BLaER1 (cell line): ENCODE results near the gene MEIS2.

Experiments
- H3K27ac ChIP-seq: shearing (Covaris generic); formaldehyde crosslinking; 2 replicates; pipeline ENCODE4 v1.8.1; 2022
- H3K27me3 ChIP-seq: shearing (Covaris generic); formaldehyde crosslinking; 2 replicates; pipeline ENCODE4 v1.8.1; 2022
- H3K36me3 ChIP-seq: shearing (Covaris generic); formaldehyde crosslinking; 2 replicates; pipeline ENCODE4 v1.8.1; 2022
- H3K4me1 ChIP-seq: shearing (Covaris generic); formaldehyde crosslinking; 2 replicates; pipeline ENCODE4 v1.8.1; 2022
- H3K4me2 ChIP-seq: shearing (Covaris generic); formaldehyde crosslinking; 2 replicates; pipeline ENCODE4 v1.8.1; 2022
- H3K4me3 ChIP-seq: shearing (Covaris generic); formaldehyde crosslinking; 2 replicates; pipeline ENCODE4 v1.8.1; 2022
- H3K9ac ChIP-seq: shearing (Covaris generic); formaldehyde crosslinking; 2 replicates; pipeline ENCODE4 v1.8.1; 2022
- H3K9me3 ChIP-seq: shearing (Covaris generic); formaldehyde crosslinking; 2 replicates; pipeline ENCODE4 v1.8.1; 2022
- H4K20me1 ChIP-seq: shearing (Covaris generic); formaldehyde crosslinking; 2 replicates; pipeline ENCODE4 v1.8.1; 2022
- Cebpa-rat ChIP-seq: shearing (Covaris generic); IDR thresholded peaks from 2 replicates; pipeline ENCODE4 v1.8.1; 2022

MEIS2 gene

DNA sequence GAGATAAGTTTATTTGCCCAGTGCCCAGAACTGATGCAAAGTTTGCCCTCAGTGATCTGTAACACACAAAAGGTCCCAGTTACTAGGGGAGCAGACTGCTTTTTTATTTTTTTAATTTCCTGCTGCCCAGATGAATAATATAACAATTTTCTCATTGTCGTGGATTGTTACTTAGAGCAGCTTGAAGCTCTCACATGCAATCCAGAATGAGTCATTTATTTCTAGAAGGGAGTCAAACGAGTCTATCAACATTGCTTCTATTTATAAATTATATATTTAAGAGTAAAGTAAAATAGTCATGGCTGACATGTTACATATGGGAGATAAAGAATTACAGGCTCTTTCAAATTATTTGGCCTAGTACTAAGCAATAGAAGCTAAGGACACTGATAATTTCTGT is 41.3 kb downstream of the MEIS2 start:
- Histone ChIP-seq H3K4me1 (no peaks in the 10 kb centered on the region), H3K36me3 (no peaks in the 10 kb centered on the region), H3K9me3 (no peaks in the 10 kb centered on the region), H3K4me3 (no peak overlapping the region), H3K27ac (no peak overlapping the region), H3K9ac (no peak overlapping the region), H4K20me1 (no peaks in the 10 kb centered on the region), H3K27me3 (no peaks in the 10 kb centered on the region), H3K4me2 (no peak overlapping the region)
- no peak for TF ChIP-seq Cebpa-rat

DNA sequence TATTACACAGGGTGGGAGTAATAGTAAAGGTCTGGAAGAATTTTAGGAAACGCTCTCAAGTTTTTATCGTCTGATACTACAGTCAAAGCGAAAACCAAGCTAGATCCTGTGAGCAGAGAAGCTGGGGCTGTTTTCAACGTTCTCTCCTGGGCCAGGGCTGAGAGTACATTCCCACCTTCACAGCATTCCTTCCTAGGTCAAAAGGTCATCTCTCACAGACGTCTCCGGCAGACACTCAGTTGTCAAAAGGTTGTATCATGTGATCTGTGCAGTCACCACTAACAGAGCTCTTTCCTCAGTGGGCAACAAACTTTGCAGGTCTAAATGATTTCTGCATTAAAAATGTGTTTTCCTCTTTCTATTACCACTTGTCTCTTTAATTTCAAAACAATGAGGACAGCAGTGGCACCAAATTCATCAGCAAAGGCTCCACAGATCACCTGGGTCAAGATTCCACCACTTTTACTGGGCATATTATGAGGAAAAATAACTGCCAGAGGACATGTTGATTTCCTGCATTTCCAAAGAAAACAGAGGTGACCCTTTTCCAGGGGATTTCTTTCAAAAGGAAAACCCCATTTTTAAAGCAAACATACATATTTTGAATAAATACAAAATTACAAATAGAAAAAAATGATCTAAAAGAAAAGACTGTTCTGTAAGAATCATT is 41.9 kb downstream of the MEIS2 start:
- no peaks in the 10 kb centered on the region for H3K4me1 ChIP-seq

DNA sequence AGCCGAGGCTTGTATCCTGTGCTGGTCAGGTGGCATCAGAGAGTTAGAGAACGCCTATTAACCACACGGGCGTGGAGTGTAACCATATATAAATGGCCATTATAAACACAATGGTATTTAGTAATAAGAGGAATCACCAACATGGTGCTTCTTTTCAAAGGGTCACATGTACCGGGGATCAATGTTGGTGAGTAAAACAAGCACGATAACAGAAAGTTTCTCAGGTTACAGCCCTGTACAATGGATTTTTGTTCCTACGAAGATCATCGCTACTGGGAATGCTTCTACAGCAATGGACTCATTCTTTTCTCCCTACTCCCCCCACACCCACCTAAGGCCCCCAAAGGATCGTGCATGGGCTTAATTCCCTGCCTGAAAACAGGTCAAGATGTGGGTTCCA is 42.5 kb downstream of the MEIS2 start:
- Histone ChIP-seq H3K4me2 (no peak overlapping the region), H3K27me3 (no peaks in the 10 kb centered on the region), H3K27ac (no peak overlapping the region), H3K9me3 (no peaks in the 10 kb centered on the region), H3K4me3 (no peak overlapping the region), H3K4me1 (no peaks in the 10 kb centered on the region), H3K36me3 (no peaks in the 10 kb centered on the region), H3K9ac (no peak overlapping the region), H4K20me1 (no peaks in the 10 kb centered on the region)
- no peak for TF ChIP-seq Cebpa-rat

More for the DNA sequence above, 41.9 kb downstream of the MEIS2 start:
- Histone ChIP-seq H3K9ac (no peak overlapping the region), H3K9me3 (no peaks in the 10 kb centered on the region), H3K27me3 (no peaks in the 10 kb centered on the region), H3K4me2 (no peak overlapping the region), H4K20me1 (no peaks in the 10 kb centered on the region), H3K36me3 (no peaks in the 10 kb centered on the region), H3K4me3 (no peak overlapping the region), H3K27ac (no peak overlapping the region)
- TF ChIP-seq Cebpa-rat: no peak

DNA sequence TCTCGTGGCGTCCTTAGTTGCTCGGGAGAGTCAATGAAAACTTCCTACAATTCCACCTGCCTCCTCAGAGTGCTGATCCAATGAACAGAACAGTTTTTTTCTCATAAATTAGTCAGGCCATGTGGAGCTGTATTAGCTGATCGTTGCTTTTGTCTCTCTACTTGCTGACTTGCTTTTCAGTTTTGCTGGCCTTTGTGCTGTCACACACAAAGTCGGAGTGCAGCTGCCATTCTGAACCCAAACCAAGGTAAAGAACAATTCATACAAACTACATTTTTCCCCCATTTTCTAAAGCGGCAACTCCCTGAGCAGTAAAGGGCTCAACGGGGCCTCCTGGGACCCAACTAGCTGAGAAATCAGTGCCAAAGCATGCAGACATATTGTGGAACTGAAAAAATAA is 43.1 kb downstream of the MEIS2 start:
- Histone ChIP-seq H3K4me2 (no peak overlapping the region), H3K27me3 (no peaks in the 10 kb centered on the region), H3K36me3 (no peaks in the 10 kb centered on the region), H3K4me1 (no peaks in the 10 kb centered on the region), H3K4me3 (no peak overlapping the region), H3K27ac (no peak overlapping the region), H3K9ac (no peak overlapping the region), H4K20me1 (no peaks in the 10 kb centered on the region), H3K9me3 (no peaks in the 10 kb centered on the region)
- TF ChIP-seq Cebpa-rat: no peak

DNA sequence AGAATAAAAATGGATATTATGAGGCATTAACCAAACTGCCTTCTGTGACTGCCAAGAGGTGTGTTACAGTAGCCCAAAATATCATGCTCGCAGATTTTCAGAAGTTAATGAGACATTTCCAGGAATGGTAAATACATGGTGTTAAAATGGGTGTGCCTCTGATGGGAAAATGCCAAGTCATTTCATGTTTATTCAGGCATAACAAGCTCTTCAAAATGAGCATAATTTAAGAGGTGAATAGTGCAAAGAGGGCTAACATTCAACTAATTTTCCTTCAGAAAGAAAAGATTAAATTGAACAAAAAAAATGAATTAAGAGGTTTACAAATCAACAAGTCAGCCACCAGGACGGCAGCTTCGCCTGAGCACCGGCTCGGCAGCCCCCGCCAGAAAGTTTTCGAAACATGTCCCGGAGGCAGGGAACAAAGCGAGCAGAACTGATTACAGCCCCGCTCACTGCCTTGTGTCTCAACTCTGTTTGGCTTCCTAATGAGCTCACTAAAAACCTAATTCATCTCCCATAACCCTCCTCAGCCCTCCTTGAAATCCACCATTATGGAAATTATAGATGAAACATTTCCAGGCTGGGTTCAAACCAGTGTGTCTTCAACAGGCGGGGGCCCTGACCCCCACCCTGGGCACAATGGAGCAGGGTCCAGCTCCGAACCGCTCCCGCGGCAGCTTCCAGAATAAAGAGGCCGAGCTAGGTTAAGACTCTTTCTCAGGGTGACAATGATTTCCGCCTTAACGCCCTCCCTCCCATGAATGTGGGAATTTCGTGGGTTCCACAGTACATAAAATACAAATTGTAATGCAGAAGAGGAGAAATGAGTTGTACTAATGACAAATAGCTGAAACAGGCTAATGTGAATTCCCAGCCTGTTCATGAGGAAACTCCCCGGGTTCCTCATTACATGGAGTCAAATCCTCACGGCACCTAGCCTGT is 43.9 kb downstream of the MEIS2 start:
- no peak overlapping the region for H3K27ac ChIP-seq

DNA sequence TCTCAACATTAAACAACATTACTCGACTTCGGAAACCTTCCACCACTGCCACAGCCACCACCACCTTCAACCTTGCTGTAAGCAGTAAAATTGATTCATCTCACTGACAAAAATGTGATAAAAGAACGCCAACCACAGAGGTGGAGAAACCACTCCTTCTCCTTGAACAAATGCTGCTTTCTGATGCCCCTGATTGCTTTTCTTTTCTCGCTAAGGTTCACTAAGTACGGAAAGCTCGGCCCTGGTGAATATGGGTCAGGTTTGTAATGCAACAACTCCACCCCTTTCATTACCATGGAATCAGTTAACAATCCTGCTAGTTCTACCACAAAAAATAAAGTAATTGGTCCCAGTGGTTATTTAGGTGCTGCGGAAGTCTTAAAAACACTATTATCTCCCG is 44.9 kb downstream of the MEIS2 start:
- Histone ChIP-seq H3K27me3 (no peaks in the 10 kb centered on the region), H3K4me3 (no peak overlapping the region), H3K4me1 (no peaks in the 10 kb centered on the region), H4K20me1 (no peaks in the 10 kb centered on the region), H3K36me3 (no peaks in the 10 kb centered on the region), H3K27ac (no peak overlapping the region), H3K9ac (no peak overlapping the region), H3K4me2 (no peak overlapping the region), H3K9me3 (no peaks in the 10 kb centered on the region)
- no peak for TF ChIP-seq Cebpa-rat

More for the DNA sequence above, 43.9 kb downstream of the MEIS2 start:
- no peak overlapping the region for H3K4me2 ChIP-seq
- TF ChIP-seq Cebpa-rat: no peak
- no peak overlapping the region for H3K4me3 ChIP-seq
- H3K36me3 ChIP-seq: no peaks in the 10 kb centered on the region
- H3K4me1 ChIP-seq: no peaks in the 10 kb centered on the region
- no peak overlapping the region for H3K9ac ChIP-seq
- no peaks in the 10 kb centered on the region for H4K20me1 ChIP-seq
- H3K27me3 ChIP-seq: no peaks in the 10 kb centered on the region
- H3K9me3 ChIP-seq: no peaks in the 10 kb centered on the region

DNA sequence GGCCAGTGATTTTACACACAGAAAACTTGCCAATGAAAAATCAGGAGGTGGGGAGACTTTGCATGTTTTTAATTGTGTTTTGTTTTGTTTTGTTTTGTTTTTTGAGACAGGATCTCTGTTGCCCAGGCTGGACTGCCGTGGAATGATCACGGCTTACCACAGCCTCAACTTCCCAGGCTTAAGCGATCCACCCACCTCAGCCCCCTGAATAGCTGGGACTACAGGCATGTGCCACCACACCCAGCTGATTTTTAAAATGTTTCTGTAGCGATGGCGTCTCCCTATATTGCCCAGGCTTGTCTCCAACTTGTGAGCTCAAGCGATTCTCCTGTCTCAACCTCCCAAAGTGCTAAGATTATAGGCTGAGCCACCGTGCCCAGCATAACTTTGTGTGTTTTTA is 46.0 kb downstream of the MEIS2 start:
- H3K27me3 ChIP-seq: no peaks in the 10 kb centered on the region
- TF ChIP-seq Cebpa-rat: no peak
- H3K9ac ChIP-seq: no peak overlapping the region
- no peak overlapping the region for H3K4me3 ChIP-seq
- no peaks in the 10 kb centered on the region for H3K9me3 ChIP-seq
- H3K4me1 ChIP-seq: no peaks in the 10 kb centered on the region
- no peaks in the 10 kb centered on the region for H4K20me1 ChIP-seq
- H3K27ac ChIP-seq: no peak overlapping the region
- no peaks in the 10 kb centered on the region for H3K36me3 ChIP-seq
- H3K4me2 ChIP-seq: no peak overlapping the region

DNA sequence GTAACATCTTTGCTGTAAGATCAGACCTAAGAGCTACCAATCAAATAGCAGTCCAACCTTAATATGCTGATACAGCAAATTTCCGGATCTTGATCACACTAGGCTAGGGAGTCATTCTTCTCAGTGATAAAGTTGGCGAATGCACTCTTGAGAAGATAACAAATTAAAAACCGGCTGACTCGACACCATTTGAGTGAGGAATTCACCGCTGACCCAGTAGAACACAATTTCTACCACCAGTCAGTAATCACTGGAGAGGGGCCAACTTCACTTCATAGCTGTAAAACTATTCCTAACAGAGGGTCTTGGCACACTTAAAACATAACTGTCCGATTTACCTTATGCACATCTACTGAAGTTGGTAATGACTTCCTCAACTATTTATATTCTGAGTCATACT is 47.2 kb downstream of the MEIS2 start:
- Histone ChIP-seq H3K36me3 (no peaks in the 10 kb centered on the region), H3K4me3 (no peak overlapping the region), H3K9ac (no peak overlapping the region), H3K4me1 (no peaks in the 10 kb centered on the region), H3K27ac (no peak overlapping the region), H3K27me3 (no peaks in the 10 kb centered on the region), H3K4me2 (no peak overlapping the region), H4K20me1 (no peaks in the 10 kb centered on the region), H3K9me3 (no peaks in the 10 kb centered on the region)
- no peak for TF ChIP-seq Cebpa-rat

DNA sequence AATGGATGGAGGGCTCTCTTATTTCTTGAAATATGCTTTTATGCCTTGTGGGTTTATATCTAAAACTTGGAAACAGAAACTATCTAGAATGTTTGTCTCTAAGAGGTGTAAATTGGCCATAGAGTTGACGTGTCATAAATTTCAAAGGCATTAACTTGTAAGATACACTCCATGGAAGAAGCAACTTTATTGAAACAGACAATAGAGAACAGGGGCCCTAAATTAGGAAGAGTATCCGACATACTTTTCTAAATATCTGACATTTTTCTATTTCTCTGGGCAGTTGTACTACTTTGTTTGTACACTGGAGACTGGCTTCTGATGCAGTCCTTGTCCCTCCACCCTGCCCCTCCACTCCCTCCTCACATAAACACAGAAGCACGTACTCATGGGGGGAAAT is 50.0 kb downstream of the MEIS2 start:
- no peak overlapping the region for H3K4me3 ChIP-seq
- H3K36me3 ChIP-seq: no peaks in the 10 kb centered on the region
- H3K9me3 ChIP-seq: no peaks in the 10 kb centered on the region
- no peaks in the 10 kb centered on the region for H4K20me1 ChIP-seq
- no peak for TF ChIP-seq Cebpa-rat
- no peak overlapping the region for H3K9ac ChIP-seq
- H3K27ac ChIP-seq: no peak overlapping the region
- H3K4me1 ChIP-seq: no peaks in the 10 kb centered on the region
- no peaks in the 10 kb centered on the region for H3K27me3 ChIP-seq
- H3K4me2 ChIP-seq: no peak overlapping the region

DNA sequence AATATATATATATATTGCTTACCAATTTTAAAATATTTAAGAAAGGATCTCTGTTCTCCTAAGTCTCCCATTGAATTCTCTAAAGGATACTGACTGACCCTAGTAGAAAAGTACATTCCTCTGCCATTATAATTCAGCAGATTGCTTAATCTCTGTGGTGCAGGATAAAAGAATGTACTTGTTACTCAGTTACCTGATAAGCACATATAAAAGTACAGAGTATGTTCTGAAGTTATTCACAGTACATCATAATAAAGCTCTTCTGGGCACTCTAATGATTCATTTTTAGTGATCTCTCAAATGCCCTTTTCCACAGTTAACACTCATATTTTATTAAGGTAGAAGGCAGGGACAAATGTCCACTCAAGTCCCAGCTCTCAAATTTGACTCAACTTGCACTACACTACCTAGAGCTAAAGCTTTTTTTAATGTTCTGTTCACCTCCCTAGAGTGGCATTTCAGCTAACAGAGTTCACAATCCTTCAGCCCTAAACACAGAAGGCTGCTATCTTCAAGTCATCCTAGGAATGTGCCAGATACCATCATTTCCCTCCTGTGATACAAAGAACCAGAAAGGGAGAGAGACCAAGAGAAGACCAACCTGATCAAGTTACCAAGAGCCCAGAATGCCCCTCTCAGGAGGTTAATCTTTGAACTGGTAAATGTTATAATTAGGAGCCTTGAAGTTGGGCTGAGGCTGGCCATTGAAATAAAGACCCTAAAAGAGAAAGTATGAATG is 53.3 kb downstream of the MEIS2 start:
- H3K27me3 ChIP-seq: no peaks in the 10 kb centered on the region
- no peaks in the 10 kb centered on the region for H4K20me1 ChIP-seq
- no peaks in the 10 kb centered on the region for H3K4me1 ChIP-seq
- no peak overlapping the region for H3K9ac ChIP-seq
- H3K4me2 ChIP-seq: no peak overlapping the region
- H3K27ac ChIP-seq: no peak overlapping the region
- no peak overlapping the region for H3K4me3 ChIP-seq
- no peaks in the 10 kb centered on the region for H3K9me3 ChIP-seq
- H3K36me3 ChIP-seq: no peaks in the 10 kb centered on the region
- TF ChIP-seq Cebpa-rat: no peak
